Omental fat pad (tissue), 4 donors: Measurements from ENCODE around the gene KLK8. TPM values are rescaled to one million over a fixed set of nuclear protein-coding genes. Genes with fewer than 3 reads are reported as not detected.

ENCODE experiments used
- ATAC-seq: fragments of 150-250 bp; one replicate; pipeline ENCODE4 v1.9.1; 2016; ENCODE audit warnings: mild to moderate bottlenecking, moderate library complexity; ENCODE audit not compliant: low FRiP score
- DNase-seq: peaks from one replicate; pipeline ENCODE4 v3.0.0-alpha.2; 2019; ENCODE audit warnings: low spot score
- CTCF ChIP-seq, 3 donors: fragments of 450-650 bp; IDR thresholded peaks; one replicate each; pipeline ENCODE4 v1.5.1; 2016 to 2017; ENCODE audit warnings: antibody characterized with exemption in 3 of 3, mild to moderate bottlenecking in 3 of 3, moderate library complexity in 2 of 3
- total RNA-seq, 4 donors: library from RNA; depleted of rRNA; stranded (reverse); fragments of >200 nt; gene quantifications; one replicate each; pipeline ENCODE4 v1.1.0, GENCODE V29; 2016

Gene KLK8
- total RNA-seq, 4 donors from 2014 or later = 2.8 to 15.0 (median 3.4) TPM; not detected in 1

GRCh38 chr19:51026554-51026831 lies 25.1 kb upstream of the KLK8 start, which contains the start of gene KLK11:
Gene KLK11 (minus strand): TSS chr19:51026616. CDS start chr19:51025631, 985 bp downstream.
- DNase-seq (no peak), ATAC-seq (peak; percentile 94)
- TF ChIP-seq CTCF (IDR thresholded peaks at IDR 0.05) = no peak

- DNase-seq (no peak), ATAC-seq (peak; percentile 67)
- no peak for TF ChIP-seq CTCF (IDR thresholded peaks at IDR 0.05)
Measured at GRCh38 chr19:51025809-51026553, 24.6 kb upstream of the KLK8 start.

GRCh38 chr19:51025401-51025800 lies 24.0 kb upstream of the KLK8 start:
- DNase-seq (no peak), ATAC-seq (no peak)
- TF ChIP-seq CTCF (IDR thresholded peaks at IDR 0.05) = no peak

- TF ChIP-seq CTCF (IDR thresholded peaks at IDR 0.05) = no peak
- DNase-seq (no peak), ATAC-seq (no peak)
Measured at GRCh38 chr19:51024924-51025323, 23.5 kb upstream of the KLK8 start.

- ATAC-seq = no peak
- DNase-seq = no peak
- no peak for TF ChIP-seq CTCF (IDR thresholded peaks at IDR 0.05)
Measured at GRCh38 chr19:51023946-51024345, 22.5 kb upstream of the KLK8 start.

GRCh38 chr19:51022526-51022925 lies 21.1 kb upstream of the KLK8 start:
- no peak for TF ChIP-seq CTCF (IDR thresholded peaks at IDR 0.05)
- no peak for DNase-seq
- ATAC-seq = no peak

GRCh38 chr19:51020988-51021651 lies 19.7 kb upstream of the KLK8 start:
- no peak for ATAC-seq
- TF ChIP-seq CTCF (IDR thresholded peaks at IDR 0.05) = no peak
- DNase-seq = no peak
